ENCODE results near the gene IER3.
A peak's percentile ranks its signal among the peaks of the same experiment; 100 is the strongest.

DNA sequence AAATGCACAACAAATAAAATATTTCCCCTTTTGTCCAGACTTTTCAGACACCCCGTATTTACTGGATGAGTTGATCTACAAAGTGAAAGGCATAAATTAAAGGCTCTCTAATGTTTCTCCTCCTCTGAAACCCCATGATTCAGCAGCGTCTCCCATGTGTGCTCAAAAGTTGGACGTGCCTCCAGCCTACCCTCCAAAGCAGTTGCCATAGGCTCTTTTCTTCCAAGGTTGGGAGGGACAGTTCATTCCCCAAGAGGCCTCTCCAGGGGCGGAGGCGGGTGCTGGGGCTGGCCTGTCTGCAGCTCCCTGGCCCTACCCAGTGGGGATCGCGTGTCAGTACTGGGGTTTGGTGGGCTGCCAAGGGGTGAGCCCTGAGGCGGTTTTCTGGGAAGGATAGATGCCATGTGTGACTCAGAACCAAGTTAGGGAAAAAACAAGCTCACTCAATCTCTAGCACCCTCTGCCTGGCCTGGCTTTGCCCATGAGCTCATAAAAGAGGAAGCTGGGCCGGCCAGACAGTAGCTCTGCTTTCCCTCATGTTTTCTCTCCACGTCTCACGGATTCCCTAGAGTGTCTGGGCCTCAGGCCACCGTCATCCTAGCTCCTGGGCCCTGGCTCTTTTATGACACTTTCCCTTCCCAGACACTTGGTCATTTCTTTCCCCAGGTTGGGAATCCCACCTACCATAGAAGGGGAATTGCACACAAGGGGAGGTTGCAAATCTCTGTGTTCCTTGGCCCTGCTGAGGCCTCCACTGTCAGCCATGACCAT lies 8.0 kb upstream of the IER3 start:
- TF ChIP-seq, protein P1, sequence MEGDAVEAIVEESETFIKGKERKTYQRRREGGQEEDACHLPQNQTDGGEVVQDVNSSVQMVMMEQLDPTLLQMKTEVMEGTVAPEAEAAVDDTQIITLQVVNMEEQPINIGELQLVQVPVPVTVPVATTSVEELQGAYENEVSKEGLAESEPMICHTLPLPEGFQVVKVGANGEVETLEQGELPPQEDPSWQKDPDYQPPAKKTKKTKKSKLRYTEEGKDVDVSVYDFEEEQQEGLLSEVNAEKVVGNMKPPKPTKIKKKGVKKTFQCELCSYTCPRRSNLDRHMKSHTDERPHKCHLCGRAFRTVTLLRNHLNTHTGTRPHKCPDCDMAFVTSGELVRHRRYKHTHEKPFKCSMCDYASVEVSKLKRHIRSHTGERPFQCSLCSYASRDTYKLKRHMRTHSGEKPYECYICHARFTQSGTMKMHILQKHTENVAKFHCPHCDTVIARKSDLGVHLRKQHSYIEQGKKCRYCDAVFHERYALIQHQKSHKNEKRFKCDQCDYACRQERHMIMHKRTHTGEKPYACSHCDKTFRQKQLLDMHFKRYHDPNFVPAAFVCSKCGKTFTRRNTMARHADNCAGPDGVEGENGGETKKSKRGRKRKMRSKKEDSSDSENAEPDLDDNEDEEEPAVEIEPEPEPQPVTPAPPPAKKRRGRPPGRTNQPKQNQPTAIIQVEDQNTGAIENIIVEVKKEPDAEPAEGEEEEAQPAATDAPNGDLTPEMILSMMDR (IDR thresholded peaks at IDR 0.05), result peak in 1 of 6 experiments; percentile 17
- peak in 1 of 2 donors; percentile 69 for TF ChIP-seq POLR2A (IDR thresholded peaks at IDR 0.05)
